ENCODE data around the gene FHDC1.

The FHDC1 gene

GRCh38 chr4:153014460-153014859 is 78.3 kb downstream of the FHDC1 start:
- no peak for DNase-seq

GRCh38 chr4:153016592-153016991 is 80.5 kb downstream of the FHDC1 start:
- DNase-seq: no peak

DNA sequence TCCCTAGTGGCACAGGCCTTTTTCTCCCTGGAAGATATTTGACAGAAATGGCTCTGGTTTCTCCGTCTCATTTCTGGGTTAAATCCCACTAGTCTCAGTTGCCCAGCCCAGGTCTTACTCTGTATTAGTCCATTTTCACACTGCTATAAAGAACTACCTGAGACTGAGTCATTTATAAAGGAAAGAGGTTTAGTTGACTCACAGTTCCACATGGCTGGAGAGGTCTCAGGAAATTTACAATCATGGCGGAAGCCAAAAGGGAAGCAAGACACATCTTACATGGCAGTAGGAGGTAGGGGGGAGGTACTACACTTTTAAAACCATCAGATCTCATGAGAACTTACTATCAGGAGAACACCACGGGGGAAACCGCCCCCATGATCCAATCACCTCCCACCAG is 81.9 kb downstream of the FHDC1 start:
- no peak for DNase-seq

- no peak for DNase-seq
Measured at GRCh38 chr4:153018684-153019083, 82.6 kb downstream of the FHDC1 start.

DNA sequence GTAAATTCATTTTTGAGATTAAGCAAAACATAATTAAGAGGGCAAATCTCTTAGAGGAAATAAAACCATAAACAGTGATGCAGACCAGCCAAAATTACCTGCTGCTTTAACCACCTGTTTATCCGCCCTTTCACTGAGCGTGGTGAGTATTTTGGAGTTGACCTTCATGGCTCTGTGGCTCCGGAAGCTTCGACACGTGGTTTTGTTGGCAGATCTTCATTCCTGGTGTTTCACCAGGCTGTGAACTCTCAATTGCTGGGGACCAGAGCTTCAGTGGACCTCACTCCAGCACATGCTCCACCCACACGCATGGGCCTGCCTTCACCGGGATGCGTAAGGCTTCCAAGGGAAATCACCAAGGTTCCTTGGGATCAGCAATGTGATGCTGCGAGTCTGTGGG is 83.8 kb downstream of the FHDC1 start:
- DNase-seq: no peak

DNA sequence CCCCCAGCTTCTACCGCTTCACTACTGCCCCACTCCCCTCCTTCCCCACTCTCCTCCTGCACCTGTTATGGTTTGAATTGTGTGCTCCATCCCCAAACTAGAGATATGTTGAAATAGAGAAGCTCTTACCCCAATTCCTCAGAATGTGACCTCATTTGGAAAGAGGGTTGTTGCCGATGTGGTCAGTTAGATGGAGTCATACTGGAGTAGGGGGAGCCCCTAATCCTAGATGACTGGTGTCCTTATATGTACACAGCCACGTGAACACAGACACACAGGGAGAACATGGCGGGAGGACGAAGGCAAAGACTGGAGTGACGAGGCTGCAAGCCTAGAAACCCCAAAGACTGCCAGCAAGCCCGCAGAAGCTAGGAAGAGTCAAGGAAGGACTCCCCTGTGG is 84.3 kb downstream of the FHDC1 start:
- DNase-seq: no peak

DNA sequence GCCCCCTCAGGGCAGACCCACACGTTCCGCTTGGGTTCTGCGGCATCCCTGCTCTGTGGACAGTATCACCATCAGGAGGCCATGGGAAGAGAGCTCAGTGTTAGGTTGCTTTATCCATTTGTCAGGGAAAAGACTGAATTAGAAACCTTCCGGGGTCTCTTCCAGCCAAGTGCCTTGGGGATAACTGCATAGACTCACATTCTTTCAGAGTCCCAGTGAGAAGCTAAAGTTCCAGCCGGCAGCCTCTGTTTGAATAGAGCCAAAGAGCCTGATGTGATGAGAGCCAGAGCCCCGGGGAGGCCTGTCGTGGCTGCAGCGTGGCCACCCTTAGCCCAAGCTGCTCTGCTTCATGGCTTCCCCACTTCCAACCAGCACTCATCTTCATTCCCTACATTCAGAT is 85.2 kb downstream of the FHDC1 start:
- DNase-seq: no peak

DNA sequence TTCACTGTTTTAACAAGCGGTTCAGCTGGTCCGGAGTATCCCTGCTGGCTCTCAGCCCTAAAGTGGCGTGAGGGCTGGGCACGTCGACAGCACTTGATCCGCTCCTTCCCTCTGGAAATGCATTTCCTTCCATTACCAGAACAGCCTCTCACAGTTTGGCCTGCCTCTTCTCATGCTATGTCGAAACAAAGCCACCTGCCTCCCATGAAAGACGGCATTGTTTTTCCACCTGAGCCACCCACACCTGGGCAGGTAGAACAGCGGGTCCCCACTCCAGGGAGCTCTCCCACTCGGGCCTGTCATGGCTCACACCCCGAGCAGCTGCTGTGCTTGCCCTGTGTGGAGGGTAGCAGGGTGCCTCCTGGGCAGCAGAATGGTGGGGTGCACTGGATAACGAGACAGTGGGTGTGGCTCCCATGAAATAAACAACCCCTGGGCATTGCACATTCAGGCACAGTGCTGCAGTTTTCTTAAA is 86.2 kb downstream of the FHDC1 start:
- DNase-seq: no peak

DNA sequence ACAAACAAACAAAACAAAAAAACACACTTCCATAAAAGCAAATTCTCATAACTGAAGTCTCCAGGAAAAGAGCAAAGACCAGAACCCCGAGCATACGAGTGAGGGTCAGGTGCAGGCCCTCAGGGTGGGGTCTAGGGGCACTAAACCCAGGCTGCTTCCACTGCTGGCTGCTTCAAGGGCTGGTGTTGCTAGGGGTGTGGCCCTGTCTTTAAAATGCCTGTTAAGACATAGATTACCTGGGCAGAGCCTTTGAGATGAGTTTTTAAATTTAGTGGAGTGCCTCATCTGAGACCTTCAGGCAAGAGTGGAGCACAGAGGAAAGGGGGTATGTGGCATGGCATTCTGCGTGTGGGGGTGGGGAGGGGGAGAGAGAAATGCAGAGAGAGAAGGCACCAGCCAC is 87.0 kb downstream of the FHDC1 start:
- no peak for DNase-seq

- DNase-seq: no peak
Measured at GRCh38 chr4:153023692-153024394, 87.7 kb downstream of the FHDC1 start.

GRCh38 chr4:153024466-153024865 is 88.3 kb downstream of the FHDC1 start:
- DNase-seq: no peak

GRCh38 chr4:153025406-153025805 is 89.3 kb downstream of the FHDC1 start:
- no peak for DNase-seq

- DNase-seq: no peak
Measured at GRCh38 chr4:153026591-153027346, 90.6 kb downstream of the FHDC1 start.

GRCh38 chr4:153027866-153028265 is 91.7 kb downstream of the FHDC1 start:
- no peak for DNase-seq

DNA sequence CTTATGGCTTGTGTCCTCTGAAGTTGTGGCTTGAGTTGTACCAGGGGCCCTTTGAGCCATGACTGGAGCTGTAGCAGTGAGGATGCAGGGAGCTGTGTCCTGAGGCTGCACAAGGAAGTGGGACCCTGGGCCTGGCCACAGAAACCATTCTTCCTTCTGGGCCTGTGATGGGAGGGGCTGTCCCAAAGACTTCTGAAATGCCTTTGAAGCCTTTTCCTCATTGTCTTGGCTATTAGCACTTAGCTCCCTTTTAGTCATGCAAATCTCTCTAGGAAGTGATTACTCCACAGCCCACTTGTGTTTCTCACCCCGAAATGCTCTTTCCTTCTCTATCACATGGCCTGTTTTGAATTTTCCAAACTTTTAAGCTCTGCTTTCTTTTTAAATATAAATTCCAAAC is 92.4 kb downstream of the FHDC1 start:
- no peak for DNase-seq
